ENCODE measurements around the gene DEFB132. TPM values are rescaled to one million over a fixed set of nuclear protein-coding genes. Genes with fewer than 3 reads are reported as not detected.
A peak's percentile ranks its signal among the peaks of the same experiment; 100 is the strongest.

Gene DEFB132
- total and polyA plus RNA-seq, 2 of the 13 experiments (the other 11 are each of a cell fraction or from before 2014, with no cell fraction given): not detected

GRCh38 chr20:298776-299391 is 41.4 kb downstream of the DEFB132 start (continued):
- TF ChIP-seq ZNF598 (CRISPR knock-in tag; IDR thresholded peaks at IDR 0.05; ENCODE audit: borderline replicate concordance) (no peak), ZNF292 (CRISPR knock-in tag; IDR thresholded peaks at IDR 0.05; ENCODE audit: borderline replicate concordance, low read depth) (no peak), ZGPAT (CRISPR knock-in tag; IDR thresholded peaks at IDR 0.05) (0 out of 2 replicates have a peak, but pooled peaks have one; percentile 17), FOXP4 (CRISPR knock-in tag; IDR thresholded peaks at IDR 0.05) (no peak), ZNF446 (CRISPR knock-in tag; IDR thresholded peaks at IDR 0.05) (no peak), ZNF318 (CRISPR knock-in tag; IDR thresholded peaks at IDR 0.05) (no peak), MNT (IDR thresholded peaks at IDR 0.05) (0 out of 2 replicates have a peak, but pooled peaks have one; percentile 2)

All from HepG2 (cell line).